ENCODE measurements around the gene MXD3.

Gene MXD3

DNA sequence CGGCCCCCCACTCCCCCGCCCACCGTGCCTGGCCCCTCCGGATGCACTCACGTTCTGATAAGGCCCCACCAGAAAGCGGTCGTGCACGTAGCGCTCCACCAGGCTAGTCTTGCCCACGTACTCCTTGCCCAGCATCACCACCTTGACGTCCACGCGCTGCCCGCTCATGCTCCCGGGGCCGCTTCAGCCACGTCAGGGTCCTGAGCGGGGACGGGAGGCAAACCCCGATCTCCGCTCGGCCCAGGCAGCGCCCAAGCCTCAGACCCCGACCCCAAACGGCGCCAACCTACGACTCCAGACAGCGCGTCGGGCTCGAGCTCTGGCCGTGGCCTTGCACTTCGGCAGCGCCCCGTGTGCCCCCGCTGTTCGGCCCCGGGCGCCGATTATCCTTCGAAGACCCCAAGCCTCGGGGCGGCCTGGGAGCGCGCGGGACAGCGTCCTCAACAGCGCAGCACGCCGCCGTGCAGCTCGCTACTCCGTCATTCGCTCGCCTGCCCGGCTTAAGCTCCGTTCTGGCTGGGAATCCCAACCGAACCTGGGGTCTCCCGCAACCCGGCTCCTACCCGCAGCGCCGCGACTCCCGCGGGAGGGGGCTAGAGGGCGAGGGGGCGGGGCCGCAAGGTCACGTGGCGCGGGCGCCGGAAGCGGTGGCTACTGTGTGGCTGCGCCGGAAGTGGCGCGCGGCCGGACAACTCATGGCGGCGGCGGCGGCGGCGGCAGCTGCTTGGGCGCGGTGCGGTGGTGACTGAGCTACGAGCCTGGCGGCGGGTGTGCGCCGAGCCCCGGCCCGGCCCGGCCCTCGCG, 8.4 kb downstream of the MXD3 start, which contains the start of the genes PRELID1 and RAB24 (continued):
- TF ChIP-seq ZNF707 (tag by site-specific recombination; IDR thresholded peaks at IDR 0.05) (no peak), OVOL3 (tag by site-specific recombination; IDR thresholded peaks at IDR 0.05) (no peak), SP2 (tag by site-specific recombination; IDR thresholded peaks at IDR 0.05) (peak; percentile 53), BCL11B (tag by site-specific recombination; IDR thresholded peaks at IDR 0.05; ENCODE audit: low read depth) (peak; percentile 54; the same call in 1 of the 2 replicates), ZSCAN23 (tag by site-specific recombination; IDR thresholded peaks at IDR 0.05) (no peak), TCF7L2 (IDR thresholded peaks at IDR 0.05; ENCODE audit: borderline replicate concordance, low read depth, low read length) (no peak), ZSCAN30 (tag by site-specific recombination; IDR thresholded peaks at IDR 0.05) (peak; percentile 75; the same call in 1 of the 2 replicates), KLF7 (tag by site-specific recombination; IDR thresholded peaks at IDR 0.05; ENCODE audit: borderline replicate concordance) (no peak), ZNF426 (tag by site-specific recombination; IDR thresholded peaks at IDR 0.05) (no peak), ZNF2 (tag by site-specific recombination; IDR thresholded peaks at IDR 0.05) (peak; percentile 78), ZNF791 (tag by site-specific recombination; IDR thresholded peaks at IDR 0.05) (no peak), SETDB1 (IDR thresholded peaks at IDR 0.05; ENCODE audit: insufficient read length, low read length) (no peak), WT1 (tag by site-specific recombination; IDR thresholded peaks at IDR 0.05) (no peak), ZNF549 (tag by site-specific recombination; IDR thresholded peaks at IDR 0.05) (no peak), SP3 (tag by site-specific recombination; IDR thresholded peaks at IDR 0.05) (peak; percentile 47; the same call in 1 of the 2 replicates), ZNF169 (tag by site-specific recombination; IDR thresholded peaks at IDR 0.05) (no peak), ZNF658 (tag by site-specific recombination; IDR thresholded peaks at IDR 0.05) (no peak), ZNF837 (tag by site-specific recombination; IDR thresholded peaks at IDR 0.05) (0 out of 2 replicates have a peak, but pooled peaks have one; percentile 29), ZNF248 (tag by site-specific recombination; IDR thresholded peaks at IDR 0.05) (no peak), ZNF155 (tag by site-specific recombination; IDR thresholded peaks at IDR 0.05) (no peak), ZNF112 (tag by site-specific recombination; IDR thresholded peaks at IDR 0.05) (no peak), ZNF677 (tag by site-specific recombination; IDR thresholded peaks at IDR 0.05) (no peak), HOXD13 (CRISPR knock-in tag; IDR thresholded peaks at IDR 0.05; ENCODE audit: borderline replicate concordance) (no peak), ZNF114 (tag by site-specific recombination; IDR thresholded peaks at IDR 0.05) (no peak)
- TF ChIP-seq, protein P1, sequence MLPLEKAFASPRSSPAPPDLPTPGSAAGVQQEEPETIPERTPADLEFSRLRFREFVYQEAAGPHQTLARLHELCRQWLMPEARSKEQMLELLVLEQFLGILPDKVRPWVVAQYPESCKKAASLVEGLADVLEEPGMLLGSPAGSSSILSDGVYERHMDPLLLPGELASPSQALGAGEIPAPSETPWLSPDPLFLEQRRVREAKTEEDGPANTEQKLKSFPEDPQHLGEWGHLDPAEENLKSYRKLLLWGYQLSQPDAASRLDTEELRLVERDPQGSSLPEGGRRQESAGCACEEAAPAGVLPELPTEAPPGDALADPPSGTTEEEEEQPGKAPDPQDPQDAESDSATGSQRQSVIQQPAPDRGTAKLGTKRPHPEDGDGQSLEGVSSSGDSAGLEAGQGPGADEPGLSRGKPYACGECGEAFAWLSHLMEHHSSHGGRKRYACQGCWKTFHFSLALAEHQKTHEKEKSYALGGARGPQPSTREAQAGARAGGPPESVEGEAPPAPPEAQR (tag by site-specific recombination; IDR thresholded peaks at IDR 0.05) = no peak
- TF ChIP-seq, protein P2, sequence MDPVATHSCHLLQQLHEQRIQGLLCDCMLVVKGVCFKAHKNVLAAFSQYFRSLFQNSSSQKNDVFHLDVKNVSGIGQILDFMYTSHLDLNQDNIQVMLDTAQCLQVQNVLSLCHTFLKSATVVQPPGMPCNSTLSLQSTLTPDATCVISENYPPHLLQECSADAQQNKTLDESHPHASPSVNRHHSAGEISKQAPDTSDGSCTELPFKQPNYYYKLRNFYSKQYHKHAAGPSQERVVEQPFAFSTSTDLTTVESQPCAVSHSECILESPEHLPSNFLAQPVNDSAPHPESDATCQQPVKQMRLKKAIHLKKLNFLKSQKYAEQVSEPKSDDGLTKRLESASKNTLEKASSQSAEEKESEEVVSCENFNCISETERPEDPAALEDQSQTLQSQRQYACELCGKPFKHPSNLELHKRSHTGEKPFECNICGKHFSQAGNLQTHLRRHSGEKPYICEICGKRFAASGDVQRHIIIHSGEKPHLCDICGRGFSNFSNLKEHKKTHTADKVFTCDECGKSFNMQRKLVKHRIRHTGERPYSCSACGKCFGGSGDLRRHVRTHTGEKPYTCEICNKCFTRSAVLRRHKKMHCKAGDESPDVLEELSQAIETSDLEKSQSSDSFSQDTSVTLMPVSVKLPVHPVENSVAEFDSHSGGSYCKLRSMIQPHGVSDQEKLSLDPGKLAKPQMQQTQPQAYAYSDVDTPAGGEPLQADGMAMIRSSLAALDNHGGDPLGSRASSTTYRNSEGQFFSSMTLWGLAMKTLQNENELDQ (tag by site-specific recombination; IDR thresholded peaks at IDR 0.05; ENCODE audit: low read depth) = no peak
- TF ChIP-seq, protein P3, sequence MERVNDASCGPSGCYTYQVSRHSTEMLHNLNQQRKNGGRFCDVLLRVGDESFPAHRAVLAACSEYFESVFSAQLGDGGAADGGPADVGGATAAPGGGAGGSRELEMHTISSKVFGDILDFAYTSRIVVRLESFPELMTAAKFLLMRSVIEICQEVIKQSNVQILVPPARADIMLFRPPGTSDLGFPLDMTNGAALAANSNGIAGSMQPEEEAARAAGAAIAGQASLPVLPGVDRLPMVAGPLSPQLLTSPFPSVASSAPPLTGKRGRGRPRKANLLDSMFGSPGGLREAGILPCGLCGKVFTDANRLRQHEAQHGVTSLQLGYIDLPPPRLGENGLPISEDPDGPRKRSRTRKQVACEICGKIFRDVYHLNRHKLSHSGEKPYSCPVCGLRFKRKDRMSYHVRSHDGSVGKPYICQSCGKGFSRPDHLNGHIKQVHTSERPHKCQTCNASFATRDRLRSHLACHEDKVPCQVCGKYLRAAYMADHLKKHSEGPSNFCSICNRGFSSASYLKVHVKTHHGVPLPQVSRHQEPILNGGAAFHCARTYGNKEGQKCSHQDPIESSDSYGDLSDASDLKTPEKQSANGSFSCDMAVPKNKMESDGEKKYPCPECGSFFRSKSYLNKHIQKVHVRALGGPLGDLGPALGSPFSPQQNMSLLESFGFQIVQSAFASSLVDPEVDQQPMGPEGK (tag by site-specific recombination; IDR thresholded peaks at IDR 0.05) = peak; percentile 96
- TF ChIP-seq, protein P4, sequence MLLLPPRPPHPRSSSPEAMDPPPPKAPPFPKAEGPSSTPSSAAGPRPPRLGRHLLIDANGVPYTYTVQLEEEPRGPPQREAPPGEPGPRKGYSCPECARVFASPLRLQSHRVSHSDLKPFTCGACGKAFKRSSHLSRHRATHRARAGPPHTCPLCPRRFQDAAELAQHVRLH (tag by site-specific recombination; IDR thresholded peaks at IDR 0.05) = no peak
- TF ChIP-seq, protein P5, sequence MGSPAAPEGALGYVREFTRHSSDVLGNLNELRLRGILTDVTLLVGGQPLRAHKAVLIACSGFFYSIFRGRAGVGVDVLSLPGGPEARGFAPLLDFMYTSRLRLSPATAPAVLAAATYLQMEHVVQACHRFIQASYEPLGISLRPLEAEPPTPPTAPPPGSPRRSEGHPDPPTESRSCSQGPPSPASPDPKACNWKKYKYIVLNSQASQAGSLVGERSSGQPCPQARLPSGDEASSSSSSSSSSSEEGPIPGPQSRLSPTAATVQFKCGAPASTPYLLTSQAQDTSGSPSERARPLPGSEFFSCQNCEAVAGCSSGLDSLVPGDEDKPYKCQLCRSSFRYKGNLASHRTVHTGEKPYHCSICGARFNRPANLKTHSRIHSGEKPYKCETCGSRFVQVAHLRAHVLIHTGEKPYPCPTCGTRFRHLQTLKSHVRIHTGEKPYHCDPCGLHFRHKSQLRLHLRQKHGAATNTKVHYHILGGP (tag by site-specific recombination; IDR thresholded peaks at IDR 0.05) = no peak
- TF ChIP-seq, protein P6, sequence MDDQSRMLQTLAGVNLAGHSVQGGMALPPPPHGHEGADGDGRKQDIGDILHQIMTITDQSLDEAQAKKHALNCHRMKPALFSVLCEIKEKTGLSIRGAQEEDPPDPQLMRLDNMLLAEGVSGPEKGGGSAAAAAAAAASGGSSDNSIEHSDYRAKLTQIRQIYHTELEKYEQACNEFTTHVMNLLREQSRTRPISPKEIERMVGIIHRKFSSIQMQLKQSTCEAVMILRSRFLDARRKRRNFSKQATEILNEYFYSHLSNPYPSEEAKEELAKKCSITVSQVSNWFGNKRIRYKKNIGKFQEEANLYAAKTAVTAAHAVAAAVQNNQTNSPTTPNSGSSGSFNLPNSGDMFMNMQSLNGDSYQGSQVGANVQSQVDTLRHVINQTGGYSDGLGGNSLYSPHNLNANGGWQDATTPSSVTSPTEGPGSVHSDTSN (CRISPR knock-in tag; IDR thresholded peaks at IDR 0.05) = peak; percentile 65; the same call in 1 of the 2 replicates
- TF ChIP-seq, protein P7, sequence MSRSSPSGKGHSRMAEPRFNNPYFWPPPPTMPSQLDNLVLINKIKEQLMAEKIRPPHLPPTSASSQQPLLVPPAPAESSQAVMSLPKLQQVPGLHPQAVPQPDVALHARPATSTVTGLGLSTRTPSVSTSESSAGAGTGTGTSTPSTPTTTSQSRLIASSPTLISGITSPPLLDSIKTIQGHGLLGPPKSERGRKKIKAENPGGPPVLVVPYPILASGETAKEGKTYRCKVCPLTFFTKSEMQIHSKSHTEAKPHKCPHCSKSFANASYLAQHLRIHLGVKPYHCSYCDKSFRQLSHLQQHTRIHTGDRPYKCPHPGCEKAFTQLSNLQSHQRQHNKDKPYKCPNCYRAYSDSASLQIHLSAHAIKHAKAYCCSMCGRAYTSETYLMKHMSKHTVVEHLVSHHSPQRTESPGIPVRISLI (tag by site-specific recombination; IDR thresholded peaks at IDR 0.05) = no peak
